A673 (cell line): Measurements from ENCODE around the gene SLC30A4. TPM values are rescaled to one million over a fixed set of nuclear protein-coding genes. Genes with fewer than 3 reads are reported as not detected.

Experiments used
- BruUV-seq: library from RNA; stranded (reverse); fragments of 400-500 nt; replicated peaks from 2 replicates; lab custom pipeline; 2021; lab: Mats Ljungman, UMichigan
- CTCF ChIA-PET: fragments of 300-600 bp; sonication (Branson Sonifier 250); formaldehyde crosslinking; loops from one replicate; lab custom pipeline; 2022; ENCODE audit warnings: antibody characterized with exemption; lab: Charles Lee
- POLR2A ChIA-PET: fragments of 300-600 bp; sonication (Branson Sonifier 250); formaldehyde crosslinking; loops from one replicate; lab custom pipeline; 2022; ENCODE audit warnings: antibody characterized with exemption; ENCODE audit not compliant: low non-redundant PET; lab: Charles Lee
- DNase-seq: peaks from one replicate; pipeline ENCODE4 v3.0.0-alpha.2; 2015; ENCODE audit warnings: low spot score
- H3K27ac ChIP-seq: fragments of 200-600 bp; sonication (generic); 2 replicates; pipeline ENCODE4 v1.5.1; 2016; ENCODE audit warnings: mixed run types, low read depth, mild to moderate bottlenecking, mixed read lengths, antibody characterized with exemption, low read length; ENCODE audit not compliant: poor library complexity, severe bottlenecking
- H3K27me3 ChIP-seq: fragments of 200-600 bp; sonication (generic); replicated peaks from 2 replicates; pipeline ENCODE4 v1.6.1; 2017; ENCODE audit warnings: mixed run types, low read depth, mild to moderate bottlenecking, mixed read lengths, antibody characterized with exemption, low read length; ENCODE audit not compliant: insufficient read depth, poor library complexity
- H3K36me3 ChIP-seq: fragments of 200-600 bp; sonication (generic); 2 replicates; pipeline ENCODE4 v1.6.1; 2016; ENCODE audit warnings: mixed run types, mild to moderate bottlenecking, mixed read lengths, antibody characterized with exemption, low read length; ENCODE audit not compliant: insufficient read depth, poor library complexity, severe bottlenecking
- H3K4me1 ChIP-seq: fragments of 200-600 bp; sonication (generic); 2 replicates; pipeline ENCODE4 v1.6.1; 2017; ENCODE audit warnings: mixed run types, mild to moderate bottlenecking, mixed read lengths, antibody characterized with exemption, low read length; ENCODE audit not compliant: insufficient read depth, poor library complexity, severe bottlenecking
- H3K4me3 ChIP-seq: fragments of 200-600 bp; sonication (generic); 2 replicates; pipeline ENCODE4 v1.5.1; 2016; ENCODE audit warnings: low read depth, mixed run types, mild to moderate bottlenecking, mixed read lengths, low read length; ENCODE audit not compliant: poor library complexity, severe bottlenecking
- H3K9me3 ChIP-seq: fragments of 200-600 bp; sonication (generic); 2 replicates; pipeline ENCODE4 v1.6.1; 2016; ENCODE audit warnings: mixed run types, low read depth, mild to moderate bottlenecking, mixed read lengths, antibody characterized with exemption, low read length; ENCODE audit not compliant: poor library complexity, severe bottlenecking
- EZH2 ChIP-seq: fragments of 200-600 bp; sonication (generic); IDR thresholded peaks from 2 replicates; pipeline ENCODE4 v1.6.1; 2017; ENCODE audit warnings: borderline replicate concordance, low read depth, mild to moderate bottlenecking, mixed read lengths, antibody characterized with exemption, low read length; ENCODE audit not compliant: poor library complexity, severe bottlenecking
- intact Hi-C: fragments of 100-400 bp; cut with micrococcal nuclease; formaldehyde crosslinking; loops from one replicate; pipeline ENCODE4 v1.10.0; 2022; ENCODE audit not compliant: unreplicated experiment
- total RNA-seq: library from RNA; stranded (reverse); gene quantifications from 2 replicates; pipeline ENCODE4 v1.2.3, GENCODE V29; 2021
- TF ChIP-seq, protein P1 (sequence below): fragments of 300-800, 200-600 bp; sonication (generic); conservative IDR thresholded peaks from 2 replicates; pipeline ENCODE4 v1.5.1; 2017; ENCODE audit warnings: low read depth, mild to moderate bottlenecking, antibody characterized with exemption, low read length, moderate library complexity, mixed read lengths

Gene SLC30A4
- total RNA-seq, 1 experiment from 2014 or later = 1.1 TPM

DNA sequence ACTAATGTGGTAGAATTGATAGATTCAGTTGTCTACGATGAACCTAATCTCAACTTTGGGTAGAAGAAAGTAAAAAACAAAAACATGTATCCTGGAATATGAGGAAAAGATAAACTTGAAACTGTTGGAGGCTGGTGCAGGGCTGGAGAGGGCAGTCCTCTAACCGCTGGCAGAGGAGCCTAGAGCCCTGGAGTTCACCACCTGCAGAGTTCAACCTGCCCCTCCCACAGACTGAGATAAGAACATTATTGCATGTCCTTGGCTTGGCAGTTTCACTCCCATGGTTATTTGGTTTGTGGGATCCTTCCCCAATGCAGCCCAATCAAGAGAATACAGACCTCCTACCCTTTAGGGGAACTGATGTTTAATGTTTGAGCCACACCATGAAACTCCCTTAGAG, 91.0 kb downstream of the SLC30A4 start:
- Histone ChIP-seq H3K36me3 (no peaks in the 10 kb centered on the region), H3K4me3 (no peak overlapping the region), H3K4me1 (no peaks in the 10 kb centered on the region), H3K27ac (no peak overlapping the region), H3K27me3 (no peaks in the 10 kb centered on the region), H3K9me3 (no peaks in the 10 kb centered on the region)
- TF ChIP-seq EZH2 = no peak
- TF ChIP-seq, protein P1, sequence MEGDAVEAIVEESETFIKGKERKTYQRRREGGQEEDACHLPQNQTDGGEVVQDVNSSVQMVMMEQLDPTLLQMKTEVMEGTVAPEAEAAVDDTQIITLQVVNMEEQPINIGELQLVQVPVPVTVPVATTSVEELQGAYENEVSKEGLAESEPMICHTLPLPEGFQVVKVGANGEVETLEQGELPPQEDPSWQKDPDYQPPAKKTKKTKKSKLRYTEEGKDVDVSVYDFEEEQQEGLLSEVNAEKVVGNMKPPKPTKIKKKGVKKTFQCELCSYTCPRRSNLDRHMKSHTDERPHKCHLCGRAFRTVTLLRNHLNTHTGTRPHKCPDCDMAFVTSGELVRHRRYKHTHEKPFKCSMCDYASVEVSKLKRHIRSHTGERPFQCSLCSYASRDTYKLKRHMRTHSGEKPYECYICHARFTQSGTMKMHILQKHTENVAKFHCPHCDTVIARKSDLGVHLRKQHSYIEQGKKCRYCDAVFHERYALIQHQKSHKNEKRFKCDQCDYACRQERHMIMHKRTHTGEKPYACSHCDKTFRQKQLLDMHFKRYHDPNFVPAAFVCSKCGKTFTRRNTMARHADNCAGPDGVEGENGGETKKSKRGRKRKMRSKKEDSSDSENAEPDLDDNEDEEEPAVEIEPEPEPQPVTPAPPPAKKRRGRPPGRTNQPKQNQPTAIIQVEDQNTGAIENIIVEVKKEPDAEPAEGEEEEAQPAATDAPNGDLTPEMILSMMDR = no peak
- POLR2A ChIA-PET = no interaction called here
- CTCF ChIA-PET = no interaction called here
- no TSS peak for BruUV-seq
- intact Hi-C loops = no loop called here
- DNase-seq = no peak

GRCh38 chr15:45429941-45430792, 92.4 kb downstream of the SLC30A4 start:
- H3K4me1 ChIP-seq = no peaks in the 10 kb centered on the region
- no peaks in the 10 kb centered on the region for H3K27me3 ChIP-seq
- no peaks in the 10 kb centered on the region for H3K36me3 ChIP-seq
- peak; percentile 59 for DNase-seq
- CTCF ChIA-PET = interaction anchor here (0.7 to 1.0 kb wide), 2 partner anchors 27 to 268 kb away, joined by 3 read pairs; no protein-coding TSS in a partner anchor
- BruUV-seq = no TSS peak
- H3K9me3 ChIP-seq = no peaks in the 10 kb centered on the region
- POLR2A ChIA-PET = no interaction called here
- TF ChIP-seq EZH2 = no peak
- TF ChIP-seq, protein P1 = peak; percentile 100
- intact Hi-C loops = loop anchor here (1.0 kb wide), 1 partner anchor 27 kb away; no protein-coding TSS in a partner anchor
- H3K27ac ChIP-seq = no peak overlapping the region
- no peak overlapping the region for H3K4me3 ChIP-seq

Other genes with a start within 250 kb of the SLC30A4 start
- 9.5 and 11.0 TPM in 2 replicates for gene GATM, start 144.2 kb downstream of the SLC30A4 start, total RNA-seq
- gene BLOC1S6, start 64.6 kb upstream of the SLC30A4 start, total RNA-seq = 51.7 and 55.6 TPM in 2 replicates
- gene SQOR, start 112.3 kb upstream of the SLC30A4 start, total RNA-seq = 4.3 and 4.9 TPM in 2 replicates